ENCODE results near the gene LY6G6F. TPM values are rescaled to one million over a fixed set of nuclear protein-coding genes. Genes with fewer than 3 reads are reported as not detected.

The LY6G6F gene
- total RNA-seq, 2 donors from 2014 or later: not detected

DNA sequence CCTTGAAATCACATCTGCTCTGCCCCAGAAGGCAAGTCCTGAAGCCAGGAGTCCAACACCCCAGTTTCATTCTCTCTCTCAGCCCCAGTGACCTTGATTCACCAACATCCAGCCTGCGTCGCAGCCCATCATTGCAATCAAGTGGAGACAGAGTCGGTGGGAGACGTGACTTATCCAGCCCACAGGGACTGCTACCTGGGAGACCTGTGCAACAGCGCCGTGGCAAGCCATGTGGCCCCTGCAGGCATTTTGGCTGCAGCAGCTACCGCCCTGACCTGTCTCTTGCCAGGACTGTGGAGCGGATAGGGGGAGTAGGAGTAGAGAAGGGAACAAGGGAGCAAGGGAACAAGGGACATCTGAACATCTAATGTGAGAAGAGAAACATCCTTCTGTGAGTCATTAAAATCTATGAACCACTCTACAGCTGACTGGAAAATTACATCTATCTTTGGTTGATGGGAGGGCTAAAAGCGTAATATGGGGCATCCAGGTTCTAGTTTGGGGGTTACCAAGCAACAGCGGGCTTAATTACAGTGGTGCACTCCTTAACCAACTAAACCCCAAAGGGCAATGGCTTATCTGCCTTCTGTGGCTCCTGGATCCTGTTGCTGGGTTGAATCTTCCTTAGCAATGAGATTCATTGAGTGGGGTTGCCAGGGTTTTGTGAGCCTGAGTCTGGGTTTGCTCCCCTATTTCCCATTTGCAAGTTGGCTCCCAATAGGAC, 11.0 kb downstream of the LY6G6F start:
- ATAC-seq (ENCODE audit: insufficient number of reproducible peaks, low FRiP score, low read depth): no peak
- Histone ChIP-seq H3K4me1 (ENCODE audit: control insufficient read depth in 1 of 2, low read depth in 2 of 2) (no peaks in the 10 kb centered on the region), H3K36me3 (no peaks in the 10 kb centered on the region), H3K9me3 (no peaks in the 10 kb centered on the region), H3K27ac (no peak overlapping the region), H3K4me3 (no peak overlapping the region), H3K27me3 (replicated peaks; ENCODE audit: insufficient read depth) (no peaks in the 10 kb centered on the region)
- no peak for DNase-seq (ENCODE audit: low spot score)
- TF ChIP-seq, protein P1, sequence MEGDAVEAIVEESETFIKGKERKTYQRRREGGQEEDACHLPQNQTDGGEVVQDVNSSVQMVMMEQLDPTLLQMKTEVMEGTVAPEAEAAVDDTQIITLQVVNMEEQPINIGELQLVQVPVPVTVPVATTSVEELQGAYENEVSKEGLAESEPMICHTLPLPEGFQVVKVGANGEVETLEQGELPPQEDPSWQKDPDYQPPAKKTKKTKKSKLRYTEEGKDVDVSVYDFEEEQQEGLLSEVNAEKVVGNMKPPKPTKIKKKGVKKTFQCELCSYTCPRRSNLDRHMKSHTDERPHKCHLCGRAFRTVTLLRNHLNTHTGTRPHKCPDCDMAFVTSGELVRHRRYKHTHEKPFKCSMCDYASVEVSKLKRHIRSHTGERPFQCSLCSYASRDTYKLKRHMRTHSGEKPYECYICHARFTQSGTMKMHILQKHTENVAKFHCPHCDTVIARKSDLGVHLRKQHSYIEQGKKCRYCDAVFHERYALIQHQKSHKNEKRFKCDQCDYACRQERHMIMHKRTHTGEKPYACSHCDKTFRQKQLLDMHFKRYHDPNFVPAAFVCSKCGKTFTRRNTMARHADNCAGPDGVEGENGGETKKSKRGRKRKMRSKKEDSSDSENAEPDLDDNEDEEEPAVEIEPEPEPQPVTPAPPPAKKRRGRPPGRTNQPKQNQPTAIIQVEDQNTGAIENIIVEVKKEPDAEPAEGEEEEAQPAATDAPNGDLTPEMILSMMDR (IDR thresholded peaks at IDR 0.05): no peak

DNA sequence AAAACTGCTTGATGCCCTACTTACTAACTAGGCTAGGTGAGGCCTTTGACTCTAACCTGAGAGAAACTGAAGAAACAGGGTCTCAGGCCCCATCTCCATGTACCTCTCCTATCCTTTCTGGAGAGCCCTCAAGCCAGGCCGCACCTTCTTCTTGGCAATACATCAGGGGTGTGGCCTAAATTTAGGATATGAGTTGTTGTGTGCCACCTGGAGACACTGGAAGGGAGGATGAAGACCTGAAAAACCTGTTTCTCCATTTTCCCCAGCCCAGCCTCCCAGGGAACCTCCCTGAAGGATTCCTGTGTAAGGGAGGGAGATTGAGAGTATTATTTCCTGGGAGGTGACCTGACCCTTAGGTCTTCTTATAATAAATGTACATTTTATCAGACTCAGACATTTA, 11.6 kb downstream of the LY6G6F start:
- H3K4me3 ChIP-seq: no peak overlapping the region
- no peak overlapping the region for H3K27ac ChIP-seq
- no peaks in the 10 kb centered on the region for H3K9me3 ChIP-seq
- H3K27me3 ChIP-seq (replicated peaks; ENCODE audit: insufficient read depth): no peaks in the 10 kb centered on the region
- no peak for ATAC-seq (ENCODE audit: insufficient number of reproducible peaks, low FRiP score, low read depth)
- TF ChIP-seq, protein P1 (IDR thresholded peaks at IDR 0.05): no peak
- DNase-seq (ENCODE audit: low spot score): no peak
- H3K36me3 ChIP-seq: no peaks in the 10 kb centered on the region
- no peaks in the 10 kb centered on the region for H3K4me1 ChIP-seq (ENCODE audit: control insufficient read depth in 1 of 2, low read depth in 2 of 2)

DNA sequence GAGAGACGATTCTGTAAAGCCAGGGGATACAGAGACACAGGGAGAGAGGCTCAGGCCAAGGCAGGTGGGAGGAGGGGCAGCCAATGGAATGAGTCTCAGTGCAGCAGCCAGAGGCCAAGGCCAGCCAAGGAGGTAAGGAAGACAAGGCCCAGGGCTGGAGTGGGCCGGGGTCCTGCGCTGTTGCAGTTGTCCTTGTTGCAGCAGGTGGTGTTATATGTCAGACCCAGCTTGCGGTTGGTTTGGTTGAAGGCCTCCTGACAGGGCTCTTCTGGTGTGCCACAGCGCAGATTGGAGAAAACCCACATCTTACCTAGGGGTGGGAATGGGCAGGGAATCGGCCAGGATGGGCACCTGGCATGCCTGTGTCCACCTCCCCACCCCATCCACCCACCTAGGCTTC, 12.3 kb downstream of the LY6G6F start:
- H3K9me3 ChIP-seq: no peaks in the 10 kb centered on the region
- H3K36me3 ChIP-seq: no peaks in the 10 kb centered on the region
- TF ChIP-seq, protein P1 (IDR thresholded peaks at IDR 0.05): no peak
- no peaks in the 10 kb centered on the region for H3K4me1 ChIP-seq (ENCODE audit: control insufficient read depth in 1 of 2, low read depth in 2 of 2)
- no peak for ATAC-seq (ENCODE audit: insufficient number of reproducible peaks, low FRiP score, low read depth)
- DNase-seq (ENCODE audit: low spot score): no peak
- no peak overlapping the region for H3K4me3 ChIP-seq
- H3K27me3 ChIP-seq (replicated peaks; ENCODE audit: insufficient read depth): no peaks in the 10 kb centered on the region
- H3K27ac ChIP-seq: no peak overlapping the region

DNA sequence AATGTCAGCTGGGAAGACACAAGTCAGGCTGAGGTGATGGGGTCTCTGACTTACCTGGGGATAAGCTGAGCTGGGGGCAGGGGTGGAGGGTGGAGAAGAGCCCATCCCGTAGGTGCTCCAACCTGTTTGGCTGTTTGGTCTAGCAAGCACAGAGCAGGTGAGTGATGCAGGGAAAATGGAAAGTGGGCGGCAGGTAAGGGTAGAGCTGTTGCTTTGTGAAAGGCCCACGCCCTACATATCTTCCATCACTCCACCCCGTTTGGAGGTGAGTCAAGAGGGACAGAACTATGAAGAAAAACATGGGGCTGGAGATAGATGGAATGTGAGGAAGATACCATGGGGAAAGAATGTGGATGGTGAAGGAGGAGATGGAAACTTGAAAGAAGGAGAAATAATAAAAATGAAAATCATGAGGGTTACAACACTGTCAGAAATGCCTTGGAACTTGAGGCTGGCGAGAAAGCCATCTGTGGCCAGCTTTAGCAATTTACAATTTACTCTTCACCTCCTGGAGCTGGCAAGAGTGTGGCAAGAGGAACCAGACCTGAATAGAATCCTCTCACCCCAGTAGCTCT, 13.6 kb downstream of the LY6G6F start:
- ATAC-seq (ENCODE audit: insufficient number of reproducible peaks, low FRiP score, low read depth): no peak
- no peaks in the 10 kb centered on the region for H3K27me3 ChIP-seq (replicated peaks; ENCODE audit: insufficient read depth)
- no peak for DNase-seq (ENCODE audit: low spot score)
- H3K27ac ChIP-seq: no peak overlapping the region
- H3K4me1 ChIP-seq (ENCODE audit: control insufficient read depth in 1 of 2, low read depth in 2 of 2): no peaks in the 10 kb centered on the region
- TF ChIP-seq, protein P1 (IDR thresholded peaks at IDR 0.05): no peak
- H3K4me3 ChIP-seq: no peak overlapping the region
- no peaks in the 10 kb centered on the region for H3K36me3 ChIP-seq
- no peaks in the 10 kb centered on the region for H3K9me3 ChIP-seq

DNA sequence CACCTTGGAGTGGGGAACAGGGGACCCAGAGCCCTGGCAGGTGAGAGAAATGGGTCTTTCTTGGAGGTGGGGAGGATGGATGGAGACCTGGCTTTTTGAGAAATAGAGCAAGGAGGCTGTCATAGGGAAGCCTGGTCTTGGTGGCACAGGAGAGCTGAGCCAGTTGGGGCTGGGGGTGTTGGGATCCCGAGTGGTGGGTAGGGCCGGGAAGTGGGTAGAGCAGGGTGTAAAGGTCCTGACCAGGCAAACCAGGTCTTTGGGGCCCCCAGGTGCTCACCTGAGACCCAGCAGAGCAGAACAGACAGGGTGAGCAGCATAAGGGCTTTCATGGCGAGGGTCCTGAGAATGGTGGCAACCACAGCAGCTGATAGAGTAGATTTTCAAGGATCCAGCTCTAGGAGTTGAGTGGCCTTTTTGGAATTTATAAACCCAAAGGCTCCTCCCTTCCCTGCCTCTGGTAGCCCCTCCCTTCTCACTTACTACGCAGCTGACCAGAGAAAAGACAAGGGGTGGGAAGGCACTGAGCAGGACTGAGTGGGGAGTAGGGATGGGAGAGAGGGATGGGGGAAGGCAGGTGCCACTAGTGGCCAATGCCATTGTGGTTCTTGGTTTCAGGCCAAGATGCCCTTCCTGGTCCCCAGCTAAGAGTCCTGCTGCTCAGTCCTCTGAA, 14.8 kb downstream of the LY6G6F start, which contains the start of gene LY6G6C:
Gene LY6G6C (minus strand): TSS at position 396 of the 670 bp plus-strand sequence. CDS start 67 bp downstream, at position 329.
- ATAC-seq (ENCODE audit: insufficient number of reproducible peaks, low FRiP score, low read depth): no peak
- no peak for DNase-seq (ENCODE audit: low spot score)
- peaks cover 10% of the 10 kb centered on the region for H3K36me3 ChIP-seq
- no peak within 1 kb of the TSS for H3K4me3 ChIP-seq
- TF ChIP-seq, protein P1 (IDR thresholded peaks at IDR 0.05): no peak
- no peaks in the 10 kb centered on the region for H3K4me1 ChIP-seq (ENCODE audit: control insufficient read depth in 1 of 2, low read depth in 2 of 2)
- no peaks in the 10 kb centered on the region for H3K27me3 ChIP-seq (replicated peaks; ENCODE audit: insufficient read depth)
- no peak within 1 kb of the TSS for H3K27ac ChIP-seq
- no peaks in the 10 kb centered on the region for H3K9me3 ChIP-seq
